ENCODE results near the gene DAB2IP.

DNA sequence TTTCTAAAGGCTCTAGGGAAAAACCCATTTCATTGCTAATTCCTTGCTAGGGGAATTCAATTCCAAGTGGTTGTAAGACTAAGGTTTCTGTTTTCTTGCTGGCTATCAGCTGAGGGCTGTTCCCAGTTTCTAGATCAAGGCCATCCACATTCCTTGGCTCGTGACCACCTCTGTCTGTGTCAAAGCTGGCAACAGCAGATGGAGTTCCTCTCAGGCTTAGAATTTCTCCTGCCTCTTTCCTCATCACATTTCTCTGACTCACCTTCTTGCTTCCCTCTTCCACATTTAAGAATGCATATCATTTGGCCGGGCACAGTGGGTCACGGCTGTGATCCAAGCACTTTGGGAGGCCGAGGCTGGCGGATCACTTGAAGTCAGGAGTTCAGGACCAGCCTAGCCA is 19.0 kb downstream of the DAB2IP start:
- TF ChIP-seq, protein P1, sequence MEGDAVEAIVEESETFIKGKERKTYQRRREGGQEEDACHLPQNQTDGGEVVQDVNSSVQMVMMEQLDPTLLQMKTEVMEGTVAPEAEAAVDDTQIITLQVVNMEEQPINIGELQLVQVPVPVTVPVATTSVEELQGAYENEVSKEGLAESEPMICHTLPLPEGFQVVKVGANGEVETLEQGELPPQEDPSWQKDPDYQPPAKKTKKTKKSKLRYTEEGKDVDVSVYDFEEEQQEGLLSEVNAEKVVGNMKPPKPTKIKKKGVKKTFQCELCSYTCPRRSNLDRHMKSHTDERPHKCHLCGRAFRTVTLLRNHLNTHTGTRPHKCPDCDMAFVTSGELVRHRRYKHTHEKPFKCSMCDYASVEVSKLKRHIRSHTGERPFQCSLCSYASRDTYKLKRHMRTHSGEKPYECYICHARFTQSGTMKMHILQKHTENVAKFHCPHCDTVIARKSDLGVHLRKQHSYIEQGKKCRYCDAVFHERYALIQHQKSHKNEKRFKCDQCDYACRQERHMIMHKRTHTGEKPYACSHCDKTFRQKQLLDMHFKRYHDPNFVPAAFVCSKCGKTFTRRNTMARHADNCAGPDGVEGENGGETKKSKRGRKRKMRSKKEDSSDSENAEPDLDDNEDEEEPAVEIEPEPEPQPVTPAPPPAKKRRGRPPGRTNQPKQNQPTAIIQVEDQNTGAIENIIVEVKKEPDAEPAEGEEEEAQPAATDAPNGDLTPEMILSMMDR (conservative IDR thresholded peaks at IDR 0.05): no peak
- no peak for TF ChIP-seq ZFX (IDR thresholded peaks at IDR 0.05)
